ENCODE results near the gene TNFRSF19. TPM values are rescaled to one million over a fixed set of nuclear protein-coding genes. Genes with fewer than 3 reads are reported as not detected.

Gene TNFRSF19
- total and polyA plus RNA-seq, 10 of the 15 experiments (the other 5 are each of a cell fraction or from before 2014, with no cell fraction given), result 16.4 to 46.2 (median 35.4) TPM

- RAD21 ChIA-PET (ENCODE audit: unreplicated experiment), result no interaction called here
- SMC1A ChIA-PET (ENCODE audit: uncharacterized antibody, unreplicated experiment), result no interaction called here
- no peak overlapping the region for H3K9ac ChIP-seq (ENCODE audit: control insufficient read depth, insufficient read depth, low read length)
- no peak for FAIRE-seq
- H3K9me3 ChIP-seq (replicated peaks; ENCODE audit: control insufficient read depth, insufficient read depth, low read length), result peaks cover 9% of the 10 kb centered on the region; the same call in 2 of the 3 replicates
- H3K36me3 ChIP-seq (ENCODE audit: control insufficient read depth in 2 of 2, insufficient read depth in 2 of 2, low read length in 1 of 2), result peaks cover under 1 to 1% of the 10 kb centered on the region in 2 experiments; a peak in 2 of 4 replicates
- POLR2A ChIA-PET, result no interaction called here
- H3K4me2 ChIP-seq (ENCODE audit: control insufficient read depth, insufficient read depth), result no peak overlapping the region
- ATAC-seq, result no peak
- CTCF ChIA-PET, result no interaction called here
- intact Hi-C loops (cut with micrococcal nuclease; ENCODE audit: unreplicated experiment) (no loop called here), in situ Hi-C loops (cut with MboI) (no loop called here)
- TF ChIP-seq NBN (IDR thresholded peaks at IDR 0.05) (no peak), PAX5 (IDR thresholded peaks at IDR 0.05; ENCODE audit: borderline replicate concordance, low read depth, low read length) (no peak), ZBTB11 (CRISPR knock-in tag; IDR thresholded peaks at IDR 0.05) (no peak)
- TF ChIP-seq, protein P1, sequence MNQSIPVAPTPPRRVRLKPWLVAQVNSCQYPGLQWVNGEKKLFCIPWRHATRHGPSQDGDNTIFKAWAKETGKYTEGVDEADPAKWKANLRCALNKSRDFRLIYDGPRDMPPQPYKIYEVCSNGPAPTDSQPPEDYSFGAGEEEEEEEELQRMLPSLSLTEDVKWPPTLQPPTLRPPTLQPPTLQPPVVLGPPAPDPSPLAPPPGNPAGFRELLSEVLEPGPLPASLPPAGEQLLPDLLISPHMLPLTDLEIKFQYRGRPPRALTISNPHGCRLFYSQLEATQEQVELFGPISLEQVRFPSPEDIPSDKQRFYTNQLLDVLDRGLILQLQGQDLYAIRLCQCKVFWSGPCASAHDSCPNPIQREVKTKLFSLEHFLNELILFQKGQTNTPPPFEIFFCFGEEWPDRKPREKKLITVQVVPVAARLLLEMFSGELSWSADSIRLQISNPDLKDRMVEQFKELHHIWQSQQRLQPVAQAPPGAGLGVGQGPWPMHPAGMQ (IDR thresholded peaks at IDR 0.05; ENCODE audit: borderline replicate concordance), result no peak
- no peaks in the 10 kb centered on the region for H4K20me1 ChIP-seq (ENCODE audit: control insufficient read depth, insufficient read depth)
- no peak for DNase-seq (ENCODE audit: low read depth, low spot score)
- WGBS (ENCODE audit: insufficient coverage, insufficient replicate concordance, low lambda C conversion rate, missing lambda C conversion rate), result 6% methylated on average over 1 of the region's 1 CpG
- H3K79me2 ChIP-seq (ENCODE audit: control insufficient read depth, insufficient read depth, low read length), result no peaks in the 10 kb centered on the region
- no peak overlapping the region for H2AFZ ChIP-seq (ENCODE audit: control insufficient read depth, low read depth, low read length)
- H3K27ac ChIP-seq (ENCODE audit: control insufficient read depth, insufficient read depth), result no peak overlapping the region
- no peak overlapping the region for H3K4me3 ChIP-seq
- no peaks in the 10 kb centered on the region for H3K27me3 ChIP-seq (replicated peaks in 1 of 2; ENCODE audit: control insufficient read depth in 2 of 2, insufficient read depth in 2 of 2, low read length in 1 of 2)
- no peaks in the 10 kb centered on the region for H3K4me1 ChIP-seq (ENCODE audit: control insufficient read depth, insufficient read depth, low read length)
- BruUV-seq (replicated peaks), result no TSS peak
Observed at GRCh38 chr13:23598369-23598768, 28.2 kb downstream of the TNFRSF19 start.

All from GM12878 (cell line).